Epithelial cell of esophagus (primary cell): ENCODE data around the gene GABBR2.

Source experiments
- DNase-seq: peaks from one replicate; pipeline ENCODE4 v3.0.0; 2010; ENCODE audit warnings: low read depth
- H3K4me3 ChIP-seq: 2 replicates; pipeline ENCODE4 v1.5.1; 2011; ENCODE audit warnings: mild to moderate bottlenecking, low read length, control low read depth
- CTCF ChIP-seq: IDR thresholded peaks from 2 replicates; pipeline ENCODE4 v1.5.1; 2011; ENCODE audit warnings: low read depth, mild to moderate bottlenecking, low read length, control low read depth, inconsistent platforms; ENCODE audit not compliant: insufficient read depth; ENCODE audit errors: missing control alignments

GABBR2 gene

GRCh38 chr9:98647236-98647635, 61.5 kb downstream of the GABBR2 start:
- DNase-seq = no peak
- no peak for TF ChIP-seq CTCF

GRCh38 chr9:98644011-98644410, 64.7 kb downstream of the GABBR2 start:
- TF ChIP-seq CTCF = no peak
- DNase-seq = no peak
- no peak overlapping the region for H3K4me3 ChIP-seq

More at GRCh38 chr9:98647236-98647635, 61.5 kb downstream of the GABBR2 start:
- no peak overlapping the region for H3K4me3 ChIP-seq

GRCh38 chr9:98642661-98643312, 65.9 kb downstream of the GABBR2 start:
- no peak for TF ChIP-seq CTCF
- H3K4me3 ChIP-seq = no peak overlapping the region

GRCh38 chr9:98641695-98642094, 67.0 kb downstream of the GABBR2 start:
- no peak overlapping the region for H3K4me3 ChIP-seq
- no peak for DNase-seq
- no peak for TF ChIP-seq CTCF

More at GRCh38 chr9:98642661-98643312, 65.9 kb downstream of the GABBR2 start:
- no peak for DNase-seq

- no peak for DNase-seq
- TF ChIP-seq CTCF = no peak
- H3K4me3 ChIP-seq = no peak overlapping the region
Measured at GRCh38 chr9:98640394-98640793, 68.3 kb downstream of the GABBR2 start.

GRCh38 chr9:98639133-98639532, 69.6 kb downstream of the GABBR2 start:
- H3K4me3 ChIP-seq = no peak overlapping the region
- DNase-seq = no peak
- no peak for TF ChIP-seq CTCF

- TF ChIP-seq CTCF = no peak
- DNase-seq = peak; percentile 49
- H3K4me3 ChIP-seq = no peak overlapping the region
Measured at GRCh38 chr9:98637381-98637780, 71.4 kb downstream of the GABBR2 start.
